K562 (cell line): Measurements from ENCODE around the gene MARCHF9. TPM values are rescaled to one million over a fixed set of nuclear protein-coding genes. Genes with fewer than 3 reads are reported as not detected.

ENCODE experiments used
- CC2D1A ChIP-seq: fragments of 450-650 bp; IDR thresholded peaks from 2 replicates; pipeline ENCODE4 v1.6.1; 2017; ENCODE audit warnings: mild to moderate bottlenecking
- DPF2 ChIP-seq: fragments of 450-650 bp; IDR thresholded peaks from 2 replicates; pipeline ENCODE4 v1.6.1; 2016
- FOXJ2 ChIP-seq: fragments of 200-800 bp; sonication (Bioruptor generic); IDR thresholded peaks from 2 replicates; pipeline ENCODE4 v1.6.1; 2016; ENCODE audit warnings: missing genetic modification characterization, missing compliant biosample characterization
- HDAC2 ChIP-seq: fragments of 450-650 bp; IDR thresholded peaks from 2 replicates; pipeline ENCODE4 v1.6.1; 2016; ENCODE audit warnings: mild to moderate bottlenecking
- KLF13 ChIP-seq: fragments of 450-650 bp; IDR thresholded peaks from 2 replicates; pipeline ENCODE4 v1.6.1; 2016; ENCODE audit warnings: missing genetic modification characterization, low read depth, mild to moderate bottlenecking, missing compliant biosample characterization, moderate library complexity, borderline replicate concordance
- LCOR ChIP-seq: sonication (generic); formaldehyde crosslinking; IDR thresholded peaks from 2 replicates; pipeline ENCODE4 v1.8.0; 2022; ENCODE audit warnings: mild to moderate bottlenecking, missing genetic modification reagents
- MTA3 ChIP-seq: fragments of 450-650 bp; formaldehyde crosslinking; IDR thresholded peaks from 2 replicates; pipeline ENCODE4 v1.6.1; 2017; ENCODE audit warnings: mild to moderate bottlenecking, borderline replicate concordance
- NFE2L1 ChIP-seq: fragments of 450-650 bp; IDR thresholded peaks from 2 replicates; pipeline ENCODE4 v1.6.1; 2016; ENCODE audit warnings: missing genetic modification characterization, low read depth, mild to moderate bottlenecking, missing compliant biosample characterization, moderate library complexity, borderline replicate concordance
- PCBP1 ChIP-seq: fragments of 200-400 bp; formaldehyde crosslinking; IDR thresholded peaks from 2 replicates; pipeline ENCODE4 v1.6.1; 2018; ENCODE audit warnings: mild to moderate bottlenecking, low read depth, low read length; ENCODE audit not compliant: poor library complexity, severe bottlenecking
- RBM34 ChIP-seq: fragments of 200-400 bp; formaldehyde crosslinking; IDR thresholded peaks from 2 replicates; pipeline ENCODE4 v1.6.1; 2018; ENCODE audit warnings: low read length, borderline replicate concordance; ENCODE audit not compliant: insufficient read depth
- SRSF1 ChIP-seq: fragments of 200-400 bp; formaldehyde crosslinking; IDR thresholded peaks from 2 replicates; pipeline ENCODE4 v1.6.1; 2017; ENCODE audit warnings: mild to moderate bottlenecking, low read depth, low read length, moderate library complexity
- STAT5A ChIP-seq: IDR thresholded peaks from 2 replicates; pipeline ENCODE4 v1.6.1; 2012; ENCODE audit warnings: low read length, inconsistent platforms, borderline replicate concordance
- ZBTB40 ChIP-seq, 2 experiments: fragments of 450-650 bp in 1 of 2; sonication (generic) in 1 of 2; formaldehyde crosslinking in 1 of 2; IDR thresholded peaks; 2 replicates each; pipeline versions ENCODE4 v1.7.1 to v1.9.0; 2016 to 2022; ENCODE audit warnings: inconsistent platforms in 1 of 2, mild to moderate bottlenecking in 1 of 2, missing genetic modification reagents in 1 of 2
- ZNF280A ChIP-seq: fragments of 450-650 bp; IDR thresholded peaks from 2 replicates; pipeline ENCODE4 v1.6.1; 2018; ENCODE audit warnings: mild to moderate bottlenecking, low read depth; ENCODE audit not compliant: partially characterized antibody
- ZNF324 ChIP-seq: fragments of 250-450 bp; sonication (Bioruptor Pico); IDR thresholded peaks from 2 replicates; pipeline ENCODE4 v1.4.0; 2020; ENCODE audit warnings: mild to moderate bottlenecking
- ZNF347 ChIP-seq: fragments of 450-650 bp; formaldehyde crosslinking; IDR thresholded peaks from 2 replicates; pipeline ENCODE4 v1.4.0; 2020; ENCODE audit warnings: low read depth, mild to moderate bottlenecking, moderate library complexity
- polyA plus RNA-seq, 8 experiments: library from polyadenylated mRNA; depleted of rRNA in 4 of 8; stranded (reverse) in 5 of 8; unstranded in 3 of 8; fragments of >200 nt; fragmentation: Nextera tagmentation in 2 of 8; fragmentation: Illumina TruSeq in 1 of 8; extraction: Ambion mirVana in 2 of 8; extraction: Trizol in 1 of 8; gene quantifications; 2 replicates each; pipeline versions ENCODE4 v1.2.1 to v1.2.3, GENCODE V29; 2011 to 2014; ENCODE audit warnings: inconsistent platforms in 1 of 8, missing spikeins in 1 of 8
- total RNA-seq, 7 experiments: library from RNA; depleted of rRNA in 6 of 7; stranded (reverse); fragments of >200 nt in 6 of 7; fragmentation: Illumina TruSeq in 2 of 7; extraction: Trizol in 2 of 7; gene quantifications; 2 replicates each; pipeline versions ENCODE4 v1.2.1 to v1.2.3, GENCODE V29; 2011 to 2021; ENCODE audit warnings: low replicate concordance in 1 of 7

MARCHF9 gene
- total and polyA plus RNA-seq, 9 of the 15 experiments (the other 6 are each of a cell fraction or from before 2014, with no cell fraction given) = 0.80 to 12.4 (median 6.2) TPM

GRCh38 chr12:57754411-57755193, at the start of gene MARCHF9 (continued):
- TF ChIP-seq ZBTB40 (IDR thresholded peaks at IDR 0.05) = no peak
- no peak for TF ChIP-seq ZBTB40 (CRISPR knock-in tag; IDR thresholded peaks at IDR 0.05)
- TF ChIP-seq HDAC2 = 0 out of 2 replicates have a peak, but pooled peaks have one; percentile 26
- TF ChIP-seq CC2D1A = no peak
- TF ChIP-seq ZNF347 (CRISPR knock-in tag) = no peak
- no peak for TF ChIP-seq MTA3
- no peak for TF ChIP-seq STAT5A
- TF ChIP-seq KLF13 (tag) = peak; percentile 12; the same call in 1 of the 2 replicates
- no peak for TF ChIP-seq ZNF324 (CRISPR knock-in tag)
- no peak for TF ChIP-seq NFE2L1
- no peak for TF ChIP-seq LCOR (CRISPR knock-in tag)
- no peak for TF ChIP-seq SRSF1
- peak; percentile 74 for TF ChIP-seq DPF2
- TF ChIP-seq FOXJ2 (tag) = no peak
- TF ChIP-seq ZNF280A = no peak
- no peak for TF ChIP-seq RBM34
- no peak for TF ChIP-seq PCBP1
